NCI-H1694 treated with DMSO at 0.1 percent for 48 hours (cell line): ENCODE data around the gene IQGAP3.

Source experiments
- DNase-seq: peaks from one replicate; lab custom pipeline; 2025; lab: John Stamatoyannopoulos, UW

IQGAP3 gene

DNA sequence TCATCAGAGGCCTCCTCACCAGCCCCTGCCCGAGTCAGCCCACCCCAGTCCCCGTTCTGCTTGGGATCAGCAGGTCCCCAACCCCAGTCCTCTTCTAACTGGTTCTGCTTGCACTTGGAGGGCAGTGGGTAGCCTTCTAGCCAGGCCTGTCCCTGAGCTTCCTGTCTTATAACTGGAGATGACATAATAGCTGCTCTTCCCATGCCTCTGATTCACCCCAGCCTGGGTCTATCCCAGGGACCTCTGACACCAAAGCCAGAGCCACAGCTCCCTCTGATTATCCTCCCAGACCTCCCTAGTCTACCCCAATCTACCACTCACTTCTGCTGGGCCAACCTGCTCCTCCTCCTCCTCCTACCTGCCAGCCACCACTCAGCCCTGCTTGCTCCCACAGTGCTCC lies 31.4 kb downstream of the IQGAP3 start:
- DNase-seq: no peak

DNA sequence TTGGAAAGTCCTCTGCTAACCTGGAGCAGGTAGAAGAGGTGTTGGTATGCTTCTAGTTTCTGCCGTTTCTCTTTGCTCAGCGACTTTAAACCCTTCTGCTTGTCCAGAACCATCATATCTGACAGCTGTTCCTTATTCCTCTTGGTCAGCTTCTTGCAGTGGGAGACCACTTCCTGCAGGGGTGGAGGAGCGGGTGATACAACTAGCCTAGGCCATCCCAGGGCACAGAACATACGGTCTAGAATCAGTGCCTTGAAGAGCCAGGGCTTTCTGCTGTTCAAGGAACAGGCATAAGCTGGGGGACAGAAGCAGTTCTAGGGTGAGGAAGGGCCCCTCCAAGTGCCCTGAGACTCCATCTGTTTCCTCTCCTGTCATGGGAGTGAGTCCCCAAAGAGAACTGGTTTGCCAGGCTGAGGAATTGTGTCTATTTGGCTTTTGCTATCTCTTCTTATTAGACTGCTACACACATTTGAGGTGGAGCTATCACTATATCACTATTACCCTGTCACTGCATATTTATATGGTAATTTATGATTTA lies 32.5 kb downstream of the IQGAP3 start:
- no peak for DNase-seq

DNA sequence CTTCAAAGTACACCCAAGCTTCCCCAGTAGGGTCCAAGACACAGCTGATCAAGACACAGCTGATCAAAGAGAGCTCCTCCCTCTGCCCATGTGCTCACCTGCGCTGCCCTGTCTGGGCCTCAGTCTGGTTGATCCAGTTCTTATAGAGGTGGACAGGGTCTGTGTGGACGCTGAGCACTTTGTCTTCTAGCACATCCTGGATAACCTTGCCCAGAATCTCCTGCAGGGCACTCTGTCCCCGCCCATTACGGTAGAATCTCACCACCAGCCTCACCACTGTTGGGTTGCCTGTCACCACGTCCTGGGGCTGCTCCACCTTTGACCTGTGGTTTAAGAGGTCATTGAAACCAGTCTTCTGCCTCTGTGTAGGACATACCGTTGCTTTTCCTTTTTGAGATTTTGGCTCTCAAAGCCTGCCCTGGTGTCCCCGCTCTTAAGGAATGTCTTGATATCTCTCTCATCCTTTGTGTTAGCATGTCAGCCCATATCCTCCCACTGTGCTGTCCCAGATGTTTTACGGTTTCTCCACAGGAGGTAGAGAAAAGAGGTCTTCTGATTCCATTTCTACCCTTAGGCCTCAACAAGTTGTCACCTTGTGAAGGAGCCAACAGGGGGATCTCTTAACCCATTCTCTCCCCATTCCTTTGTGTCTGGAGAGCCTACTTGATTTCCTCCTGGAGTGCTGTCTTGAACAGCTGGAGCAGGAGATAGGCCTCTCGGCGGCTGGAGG lies 33.5 kb downstream of the IQGAP3 start:
- no peak for DNase-seq

- DNase-seq: no peak
These were observed 35.3 kb downstream of the IQGAP3 start for GRCh38 chr1:156537027-156537426.

DNA sequence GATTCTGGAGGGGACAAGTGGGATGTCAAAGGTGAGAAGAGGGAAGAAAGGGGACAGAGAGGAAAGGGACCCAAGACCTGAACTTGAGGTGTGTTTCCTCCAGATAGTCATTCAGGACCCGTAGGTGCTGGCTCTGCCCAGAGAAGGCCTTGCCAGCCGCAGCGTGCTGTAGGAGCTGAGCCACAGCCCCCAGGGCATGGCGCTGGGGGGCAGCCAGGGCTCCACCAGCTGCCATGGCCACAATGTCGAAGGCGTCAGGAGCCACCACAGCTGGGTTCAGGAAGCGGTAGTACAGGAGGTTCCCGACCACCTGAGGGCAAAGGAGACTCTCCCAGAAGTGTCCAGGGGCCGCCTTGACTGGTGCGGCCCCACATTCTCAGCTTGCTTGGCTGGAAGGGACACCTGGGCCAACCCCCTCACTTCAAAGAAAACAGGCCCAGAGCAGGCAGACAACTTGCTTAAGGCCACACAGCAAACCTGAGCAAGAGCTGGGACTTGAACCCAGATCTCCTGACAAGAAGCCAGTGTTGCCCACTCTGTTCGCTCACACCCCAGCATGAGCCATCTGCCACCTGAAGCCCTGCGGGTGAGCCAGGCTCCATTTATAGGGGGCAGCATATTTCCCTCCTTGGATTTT lies 37.8 kb downstream of the IQGAP3 start:
- no peak for DNase-seq

DNA sequence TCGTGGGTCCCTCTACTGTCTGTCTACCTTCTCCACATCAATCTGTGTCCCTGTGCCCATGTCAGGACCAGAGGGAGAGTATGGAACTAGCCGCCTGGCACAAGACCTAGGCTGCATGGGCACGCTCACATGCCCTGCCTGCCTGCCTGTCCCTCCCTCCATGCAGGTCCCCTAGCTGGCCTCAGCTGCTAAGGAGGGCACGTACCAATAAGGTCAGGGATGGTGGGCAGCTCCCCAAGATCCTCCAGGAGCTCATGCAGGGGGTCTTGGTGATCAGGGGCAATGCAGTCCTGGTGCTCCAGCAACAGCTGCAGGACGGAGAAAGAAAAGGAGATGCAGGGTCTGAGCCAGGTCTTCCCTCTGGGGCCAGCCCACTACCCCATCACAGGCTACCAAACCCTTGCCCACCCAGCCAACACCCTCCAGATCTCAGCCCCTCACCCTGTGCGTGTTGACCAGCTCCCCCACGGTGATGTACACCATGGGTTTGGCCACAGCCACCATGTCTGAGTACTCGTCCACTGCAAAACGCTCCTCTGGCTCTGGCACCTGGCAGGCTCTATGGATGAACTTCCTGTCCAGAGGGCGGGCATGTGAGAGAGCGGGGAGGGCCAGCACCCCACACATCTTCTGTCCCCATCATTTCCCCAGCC lies 38.7 kb downstream of the IQGAP3 start:
- no peak for DNase-seq

DNA sequence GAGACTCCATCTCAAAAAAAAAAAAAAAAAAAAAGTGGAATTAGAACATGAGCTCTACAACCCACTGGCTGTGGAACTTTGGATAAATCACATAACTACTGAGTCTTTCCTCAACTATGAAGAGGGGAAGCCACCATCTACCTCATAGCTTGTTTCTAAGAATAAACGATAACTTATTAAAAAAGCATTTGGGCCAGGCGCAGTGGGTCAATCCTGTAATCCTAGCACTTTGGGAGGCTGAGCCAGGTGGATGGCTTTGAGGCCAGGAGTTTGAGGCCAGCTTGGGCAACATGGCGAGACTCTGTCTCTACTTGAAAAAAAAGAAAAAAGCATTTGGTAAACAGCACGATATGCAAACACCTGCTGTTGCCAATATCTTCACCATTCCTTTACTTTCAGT lies 40.0 kb downstream of the IQGAP3 start:
- DNase-seq: no peak

DNA sequence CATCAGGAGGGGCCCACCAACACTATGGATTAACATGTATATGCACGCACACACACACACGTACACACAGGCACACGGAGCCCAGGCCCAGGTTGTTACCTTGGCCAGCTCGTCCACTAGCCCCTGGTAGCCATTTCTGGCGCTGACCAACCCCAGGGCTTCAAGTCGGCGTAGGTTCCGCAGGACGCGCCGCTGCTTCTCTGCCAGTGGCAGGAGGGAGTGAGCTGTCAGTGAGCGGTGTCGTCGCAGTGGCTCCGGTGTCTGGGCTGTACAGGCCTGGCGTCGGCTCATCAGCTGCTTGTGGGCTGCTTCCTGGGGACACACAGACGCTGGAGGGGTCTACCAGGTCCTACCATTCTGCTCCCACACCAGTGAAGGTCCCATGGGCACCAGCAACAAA lies 42.4 kb downstream of the IQGAP3 start:
- DNase-seq: no peak

GRCh38 chr1:156528875-156529425 lies 43.4 kb downstream of the IQGAP3 start:
- DNase-seq: no peak

GRCh38 chr1:156528231-156528630 lies 44.1 kb downstream of the IQGAP3 start:
- no peak for DNase-seq

DNA sequence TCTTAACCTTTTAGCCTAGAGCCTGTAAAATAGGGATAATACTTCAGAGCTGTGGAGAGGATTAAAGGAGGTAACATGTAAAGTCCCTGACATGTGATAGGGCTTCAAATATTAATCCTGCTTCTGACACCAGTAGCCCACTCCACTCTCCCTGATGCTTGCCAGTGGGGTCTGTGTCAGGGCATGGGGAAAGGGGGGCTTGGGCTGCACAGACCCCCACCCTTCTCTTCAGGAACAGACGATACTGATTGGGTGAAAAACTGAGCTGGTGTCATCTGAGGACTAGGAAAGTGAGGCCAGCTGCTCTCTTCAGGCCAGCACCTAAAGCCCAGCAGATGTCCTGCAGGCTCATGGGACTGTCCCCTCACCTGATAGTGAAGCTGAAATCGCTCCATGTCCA lies 44.8 kb downstream of the IQGAP3 start:
- DNase-seq: no peak

GRCh38 chr1:156525856-156526489 lies 46.4 kb downstream of the IQGAP3 start:
- DNase-seq: no peak

GRCh38 chr1:156525071-156525501 lies 47.3 kb downstream of the IQGAP3 start:
- DNase-seq: no peak

GRCh38 chr1:156524481-156524869 lies 47.9 kb downstream of the IQGAP3 start:
- DNase-seq: no peak

DNA sequence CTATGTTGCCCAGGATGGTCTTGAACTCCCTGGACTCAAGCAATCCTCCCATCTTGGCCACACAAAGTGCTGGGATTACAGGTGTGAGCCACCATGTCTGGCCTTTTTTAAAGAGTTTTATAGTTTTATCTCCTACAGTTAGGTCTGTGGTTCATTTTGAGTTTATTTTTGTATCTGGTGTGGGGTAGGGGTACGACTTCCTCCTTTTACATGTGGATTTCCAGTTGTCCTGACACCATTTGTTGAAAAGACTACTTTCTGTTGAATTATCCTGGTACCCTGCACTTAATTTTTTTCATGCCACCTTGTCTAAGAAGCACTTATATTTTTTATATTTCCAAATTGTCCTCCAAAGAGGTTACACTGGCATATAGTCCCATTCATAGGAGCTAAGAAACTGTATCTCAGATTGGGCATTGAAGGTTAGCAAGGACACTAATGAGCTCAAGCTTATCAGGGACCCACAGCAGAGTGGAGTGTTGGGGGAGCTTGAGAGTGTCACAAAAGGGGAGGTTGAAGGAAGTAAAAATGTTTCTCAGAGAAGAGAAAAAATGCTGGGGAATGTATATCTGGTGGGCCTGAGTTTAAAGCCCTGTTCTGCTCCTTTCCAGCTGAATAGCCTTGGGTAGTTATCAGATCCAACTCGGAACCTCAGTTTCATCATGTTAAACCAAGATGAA lies 48.4 kb downstream of the IQGAP3 start:
- DNase-seq: no peak

- no peak for DNase-seq
These were observed 49.9 kb downstream of the IQGAP3 start for GRCh38 chr1:156522443-156522970.

GRCh38 chr1:156517748-156518147 lies 54.6 kb downstream of the IQGAP3 start:
- DNase-seq: no peak

DNA sequence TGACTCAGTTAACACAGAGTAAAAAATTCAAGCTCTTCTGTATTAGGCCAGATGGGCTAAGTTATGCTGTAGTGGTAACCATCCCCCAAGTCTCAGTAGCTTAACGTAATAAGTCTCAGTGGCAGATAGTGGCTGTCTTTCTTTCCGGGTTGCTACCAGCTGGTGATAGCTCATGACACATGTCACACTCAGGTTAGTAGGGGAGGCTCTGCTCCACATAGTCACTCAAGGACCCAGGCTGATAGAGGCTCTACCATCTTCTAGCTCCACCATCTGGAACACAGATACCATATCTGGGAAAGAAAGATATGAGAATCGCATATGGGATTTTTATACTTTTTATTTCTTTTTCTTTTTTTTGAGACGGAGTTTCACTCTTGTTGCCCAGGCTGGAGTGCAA lies 55.5 kb downstream of the IQGAP3 start:
- DNase-seq: no peak

GRCh38 chr1:156515956-156516355 lies 56.4 kb downstream of the IQGAP3 start:
- DNase-seq: no peak

DNA sequence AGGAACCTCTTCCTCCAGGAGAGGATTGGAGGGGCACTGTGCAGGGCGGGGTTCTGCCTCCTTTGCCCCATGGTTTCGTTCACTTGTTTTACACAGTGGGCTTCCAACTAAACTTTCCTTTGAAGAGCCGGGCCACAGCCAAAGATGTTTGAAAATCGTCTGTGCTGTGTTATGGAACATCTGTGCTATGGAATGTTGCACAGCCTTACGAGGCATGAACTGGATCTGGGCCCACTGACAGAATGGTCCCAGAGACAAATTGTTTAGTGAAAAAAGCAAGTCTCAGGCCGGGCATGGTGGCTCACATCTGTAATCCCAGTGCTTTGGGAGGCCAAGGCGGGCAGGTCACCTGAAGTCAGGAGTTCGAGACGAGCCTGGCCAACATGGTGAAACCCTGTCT lies 59.2 kb downstream of the IQGAP3 start:
- no peak for DNase-seq

DNA sequence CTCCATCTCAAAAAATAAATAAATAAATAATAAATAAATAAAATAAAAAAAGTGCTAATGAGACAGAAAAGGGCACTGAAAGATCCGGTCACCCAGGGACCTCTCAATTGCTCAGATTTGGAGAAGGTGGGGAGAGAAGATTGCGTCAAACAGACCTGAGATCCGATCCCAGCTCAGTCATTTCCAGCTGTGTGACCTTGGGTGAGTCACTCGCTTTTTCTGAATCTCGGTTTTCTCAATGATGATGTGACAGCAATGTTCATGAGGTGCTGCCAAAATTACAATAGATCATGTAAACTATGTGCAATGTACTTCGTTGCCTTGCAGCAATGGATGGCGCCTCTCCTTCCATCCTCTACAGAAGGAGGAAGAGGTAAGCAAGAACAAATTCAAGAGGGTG lies 60.7 kb downstream of the IQGAP3 start:
- no peak for DNase-seq
